Right cardiac atrium (tissue), 5 donors: ENCODE data around the gene AGBL1. TPM values are rescaled to one million over a fixed set of nuclear protein-coding genes. Genes with fewer than 3 reads are reported as not detected.
A peak's percentile ranks its signal among the peaks of the same experiment; 100 is the strongest.

Experiments
- ATAC-seq, 2 donors: fragments of 200-7000 bp; cut with Tn5 transposase; one replicate each; pipeline versions ENCODE4 v1.8.0 to v1.9.1; 2020; ENCODE audit warnings: moderate library complexity in 2 of 2, mild to moderate bottlenecking in 1 of 2
- DNase-seq, 3 donors: peaks; one replicate each; pipeline ENCODE4 v3.0.0-alpha.2; 2020
- H3K27ac ChIP-seq: one replicate; pipeline ENCODE4 v1.5.1; 2013; ENCODE audit warnings: mild to moderate bottlenecking, low read length, control low read depth, moderate library complexity
- H3K27me3 ChIP-seq: one replicate; pipeline ENCODE4 v1.6.1; 2013; ENCODE audit not compliant: control insufficient read depth, insufficient read depth
- H3K4me1 ChIP-seq: one replicate; pipeline ENCODE4 v1.6.1; 2013; ENCODE audit warnings: low read length; ENCODE audit not compliant: control insufficient read depth, insufficient read depth
- H3K4me3 ChIP-seq: one replicate; pipeline ENCODE4 v1.5.1; 2013; ENCODE audit warnings: low read length, control low read depth
- H3K9me3 ChIP-seq: one replicate; pipeline ENCODE4 v1.6.1; 2013; ENCODE audit warnings: low read length; ENCODE audit not compliant: control insufficient read depth
- WGBS: extraction: QIAGEN DNeasy Blood & Tissue Kit; methylation state at CpG from one replicate; pipeline ENCODE4 v1.1.7; 2013; 5-methylcytosine and 5-hydroxymethylcytosine counted together
- intact Hi-C, 4 donors: fragments of 100-400 bp; cut with DNase I; formaldehyde crosslinking; loops; one replicate each; pipeline versions ENCODE4 v1.11.0 to v1.14.0; 2022 to 2023
- polyA plus RNA-seq: library from polyadenylated mRNA; stranded (reverse); fragments of 200-250 nt; gene quantifications from one replicate; pipeline ENCODE4 v1.2.3, GENCODE V29; 2013
- total RNA-seq, 4 donors: library from RNA; stranded (reverse); fragmentation: NEBNext Ultra II Directional; extraction: Animal tissue kit (Norgen Biotek cat#: 25700); gene quantifications; one replicate each; pipeline ENCODE4 v1.2.1, GENCODE V29; 2021
- donor health status: healthy with polysubstance abuse.
- donor health status: DM: no; HTN: yes; CAD: no.
- donor health status: DM: no; HTN: no; CAD: no.
- donor health status: DM: no; HTN: yes; CAD: no; lungs with severe emphysema.
- donor health status: DM: yes; HTN: yes; CAD: no.

Gene AGBL1
- total and polyA plus RNA-seq, 5 donors = not detected

DNA sequence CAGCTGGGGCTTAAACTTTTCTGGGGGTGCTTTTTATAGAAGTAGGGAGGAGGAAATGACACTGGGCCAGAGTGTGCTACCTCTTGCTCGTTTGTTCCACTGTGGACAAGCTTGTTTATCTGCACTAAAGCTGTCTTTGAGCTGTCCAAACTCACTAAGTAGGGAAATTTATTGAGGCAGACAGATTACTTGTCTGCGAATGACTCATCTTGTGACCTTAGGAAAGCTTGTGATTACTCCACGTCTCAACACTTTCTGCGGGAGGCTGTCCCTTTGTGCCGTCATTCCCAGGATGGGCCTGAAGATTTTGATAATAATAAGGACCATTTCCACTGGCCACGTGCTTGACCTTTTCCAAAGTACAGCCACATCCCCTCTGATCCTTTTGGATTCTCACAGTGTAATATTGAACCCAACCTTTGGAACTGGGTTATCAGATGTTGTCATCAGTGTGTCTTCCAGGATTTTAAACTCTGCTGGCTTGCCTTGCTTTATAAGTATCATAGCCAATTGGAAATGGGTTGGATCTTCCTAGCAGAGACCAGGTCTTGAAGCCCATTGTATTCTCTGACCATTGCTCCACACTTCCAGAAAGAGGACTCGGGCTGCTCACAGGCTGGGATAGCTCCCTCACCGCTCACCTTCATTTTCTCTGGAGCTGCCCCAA is 84.7 kb downstream of the AGBL1 start:
- DNase-seq (peak in 1 of 3 donors; percentile 18), ATAC-seq (peak; percentile 35 to 81)
- intact Hi-C loops = no loop called here
- no peaks in the 10 kb centered on the region for H3K4me1 ChIP-seq
- WGBS = 29% methylated on average over 8 of the region's 8 CpGs
- H3K27ac ChIP-seq = no peak overlapping the region
- no peaks in the 10 kb centered on the region for H3K9me3 ChIP-seq
- no peaks in the 10 kb centered on the region for H3K27me3 ChIP-seq
- no peak overlapping the region for H3K4me3 ChIP-seq

DNA sequence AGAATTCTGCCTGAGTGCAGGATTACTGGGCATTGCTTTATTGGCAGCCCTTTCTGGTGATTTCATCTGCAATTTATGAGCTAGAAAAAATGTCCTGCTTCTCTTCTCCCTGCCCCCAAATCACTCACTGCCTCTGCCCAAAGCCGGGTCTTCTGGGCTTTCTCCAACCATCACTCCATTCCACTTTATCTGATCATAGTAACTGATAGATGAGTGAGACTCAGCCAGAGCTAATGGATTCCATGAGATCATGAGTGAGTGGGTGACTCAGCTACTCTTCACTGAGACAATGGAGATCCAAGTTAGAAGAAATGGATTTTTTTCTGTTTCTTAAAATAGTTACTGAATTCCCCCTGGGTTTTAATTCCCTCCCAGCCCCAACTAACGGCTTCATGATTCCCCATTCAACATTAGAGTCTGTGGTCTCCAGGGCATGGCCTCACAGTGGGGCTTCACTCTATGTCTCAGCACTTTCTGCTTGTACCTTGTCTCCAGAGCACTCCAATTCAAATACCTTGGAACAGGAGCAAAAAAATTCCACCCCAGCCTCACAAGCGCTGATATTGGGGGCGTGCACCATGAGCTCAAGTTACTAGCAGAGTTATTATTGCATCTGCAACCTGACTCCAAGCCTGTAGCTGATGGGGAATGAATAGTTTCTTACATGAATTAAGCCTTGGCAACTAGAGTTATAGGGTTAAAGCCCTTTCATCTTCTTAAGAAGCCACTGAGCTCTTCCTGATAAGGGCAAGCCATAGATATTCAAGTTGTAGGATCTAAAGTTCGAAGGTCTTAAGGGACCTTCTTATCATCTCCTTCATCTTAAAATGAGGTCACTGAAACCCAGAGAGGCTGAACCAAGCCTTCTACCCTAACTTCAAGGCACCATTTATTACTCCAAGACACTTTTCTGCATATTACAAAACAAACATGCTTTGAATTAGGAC is 85.9 kb downstream of the AGBL1 start:
- no peak for ATAC-seq
- 50% methylated on average over 5 of the region's 5 CpGs for WGBS
- H3K4me1 ChIP-seq = no peaks in the 10 kb centered on the region
- DNase-seq = no peak
- H3K27me3 ChIP-seq = no peaks in the 10 kb centered on the region
- intact Hi-C loops = no loop called here
- H3K4me3 ChIP-seq = no peak overlapping the region
- no peak overlapping the region for H3K27ac ChIP-seq
- H3K9me3 ChIP-seq = no peaks in the 10 kb centered on the region

DNA sequence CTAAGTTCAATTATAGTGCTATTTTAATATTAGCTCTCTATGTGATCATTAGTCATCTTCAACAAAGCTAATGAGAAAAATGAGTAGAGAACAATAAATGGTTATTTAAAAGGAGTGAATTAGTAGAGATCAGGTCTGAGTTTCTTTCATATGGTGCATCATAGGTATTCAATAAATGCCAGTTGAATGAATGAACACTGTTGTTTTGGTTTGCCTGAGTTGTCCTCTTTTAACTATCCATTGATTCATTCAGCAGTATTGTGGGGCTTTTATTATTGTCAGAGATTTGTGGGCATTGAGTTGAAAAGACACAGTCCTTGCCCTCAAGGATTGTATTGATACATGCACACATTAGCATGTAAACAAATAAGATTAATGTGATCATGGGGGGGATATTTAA is 88.2 kb downstream of the AGBL1 start:
- intact Hi-C loops = no loop called here
- Histone ChIP-seq H3K9me3 (no peaks in the 10 kb centered on the region), H3K27ac (no peak overlapping the region), H3K4me3 (no peak overlapping the region), H3K27me3 (no peaks in the 10 kb centered on the region), H3K4me1 (no peaks in the 10 kb centered on the region)
- ATAC-seq (no peak), DNase-seq (no peak)

DNA sequence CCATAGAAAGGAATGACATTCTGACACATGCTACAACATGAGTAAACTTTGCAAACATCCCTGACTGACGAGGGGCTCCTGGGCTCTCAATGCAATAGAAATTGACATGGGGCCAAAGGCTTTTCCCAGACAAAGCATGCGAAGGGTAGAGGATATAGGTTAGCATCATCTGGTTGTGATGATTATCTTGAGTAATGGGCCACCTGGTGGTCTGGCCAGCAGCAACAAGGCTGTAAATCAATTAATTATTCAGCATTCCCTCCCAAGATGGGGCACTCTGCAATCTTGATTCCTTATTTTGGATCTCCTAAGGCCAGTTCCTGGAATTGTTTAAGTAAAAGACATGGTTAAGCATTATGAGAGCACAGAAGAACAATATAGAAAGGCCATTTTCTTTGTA is 99.2 kb downstream of the AGBL1 start:
- intact Hi-C loops = loop anchor here in 1 of 4 donors (10.0 kb wide), 1 partner anchor 314 kb away; no protein-coding TSS in a partner anchor
- Histone ChIP-seq H3K9me3 (no peaks in the 10 kb centered on the region), H3K27me3 (no peaks in the 10 kb centered on the region), H3K27ac (no peak overlapping the region), H3K4me1 (no peaks in the 10 kb centered on the region), H3K4me3 (no peak overlapping the region)
- WGBS = 32% methylated on average over 2 of the region's 2 CpGs
- no peak for ATAC-seq
- DNase-seq = no peak

DNA sequence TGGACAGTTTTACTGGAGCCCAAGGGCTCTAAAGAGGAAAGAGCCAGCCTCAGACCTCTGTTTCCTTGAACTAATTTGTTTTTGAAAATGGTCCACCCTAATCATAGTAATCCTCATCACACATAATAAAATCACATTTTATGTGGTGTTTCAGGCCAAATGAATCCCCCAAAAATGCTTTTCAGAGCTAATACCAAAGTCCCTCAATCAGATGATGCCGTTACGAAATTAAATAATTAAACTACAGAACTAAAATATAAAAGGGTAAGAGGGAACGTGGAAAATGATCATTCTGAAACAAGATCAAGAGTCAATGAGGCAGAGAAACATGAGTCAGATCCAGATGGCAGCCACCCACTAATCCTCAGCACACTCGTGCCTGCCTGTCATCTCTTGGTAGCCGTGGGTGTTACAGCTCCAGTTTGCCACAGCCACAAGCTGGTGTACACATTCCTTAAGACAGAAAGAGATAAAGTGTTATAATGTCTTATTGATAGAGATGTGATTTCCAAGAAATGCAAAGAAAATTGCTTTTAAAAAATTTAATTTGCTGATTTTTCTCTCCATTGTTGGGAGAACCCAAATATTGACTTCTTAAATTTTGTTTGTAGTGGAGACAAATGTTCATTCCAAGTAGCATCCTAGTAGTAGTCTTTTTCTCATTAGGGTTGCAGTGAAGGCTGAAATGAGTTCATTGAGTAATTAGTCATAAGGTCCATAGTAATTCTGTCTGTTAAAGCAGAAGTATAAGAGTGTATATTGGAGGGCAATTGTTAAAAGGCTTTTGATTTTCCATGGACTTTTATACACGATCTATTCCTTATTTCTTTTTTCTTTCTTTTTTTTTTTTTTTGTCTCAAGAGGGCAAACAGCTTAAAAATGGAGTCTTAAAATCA is 104.2 kb downstream of the AGBL1 start:
- Histone ChIP-seq H3K27me3 (no peaks in the 10 kb centered on the region), H3K4me1 (no peaks in the 10 kb centered on the region), H3K4me3 (no peak overlapping the region), H3K9me3 (no peaks in the 10 kb centered on the region), H3K27ac (no peak overlapping the region)
- intact Hi-C loops = no loop called here
- 59% methylated on average over 6 of the region's 6 CpGs for WGBS
- no peak for ATAC-seq
- DNase-seq = no peak

DNA sequence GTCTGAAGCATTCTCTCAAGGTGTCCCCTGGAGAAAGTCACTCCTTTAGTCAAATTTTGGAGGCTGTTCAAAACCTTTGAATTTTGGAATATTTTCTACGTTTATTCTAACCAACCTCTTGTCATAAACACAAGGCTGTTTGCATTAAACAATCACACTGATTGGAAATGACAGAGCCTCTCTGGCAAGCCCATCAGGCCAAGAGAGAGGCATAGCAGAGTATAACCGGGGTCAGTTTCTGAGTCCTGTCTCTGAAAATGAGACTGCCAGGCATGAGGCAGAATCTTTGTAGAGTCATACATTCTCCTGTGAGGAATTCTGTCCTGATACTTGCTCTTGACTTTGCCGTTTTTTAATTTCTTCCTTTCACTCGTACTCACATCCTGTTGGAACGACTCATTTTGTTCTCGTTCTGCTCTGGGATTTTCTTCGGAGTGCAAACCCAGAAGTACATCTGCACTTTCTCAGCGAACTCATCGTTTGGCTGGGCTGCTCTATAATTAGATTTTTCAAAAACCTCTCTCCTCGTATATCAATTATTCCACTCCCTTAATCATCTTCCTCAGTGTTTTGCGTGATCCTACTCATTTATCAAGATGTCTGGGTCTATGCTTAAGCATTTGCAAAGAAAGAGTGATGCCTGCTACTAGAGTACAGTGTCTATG is 114.2 kb downstream of the AGBL1 start:
- no peak for ATAC-seq
- Histone ChIP-seq H3K4me1 (no peaks in the 10 kb centered on the region), H3K27me3 (no peaks in the 10 kb centered on the region), H3K4me3 (no peak overlapping the region), H3K27ac (no peak overlapping the region), H3K9me3 (no peaks in the 10 kb centered on the region)
- no peak for DNase-seq
- intact Hi-C loops = no loop called here
- 57% methylated on average over 11 of the region's 11 CpGs for WGBS

DNA sequence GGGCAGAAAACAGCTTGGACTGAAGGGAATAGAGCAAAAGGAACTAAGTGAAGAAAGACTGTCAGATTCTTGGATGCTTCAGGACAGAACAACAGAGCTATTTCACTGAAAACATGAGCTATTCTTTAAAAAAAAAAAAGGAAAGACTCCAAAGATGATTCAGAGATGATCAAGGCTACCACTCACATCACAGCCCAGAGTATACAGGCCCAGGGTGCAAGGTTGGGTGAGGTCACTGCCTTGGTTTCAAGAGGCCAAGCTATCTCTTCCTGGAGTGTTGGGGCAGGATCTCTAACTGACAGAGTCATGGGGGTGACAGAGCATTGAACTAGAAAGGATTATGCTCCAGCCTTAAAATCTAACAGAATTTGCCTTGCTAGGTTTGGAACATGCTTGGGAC is 118.1 kb downstream of the AGBL1 start:
- intact Hi-C loops = no loop called here
- H3K27me3 ChIP-seq = no peaks in the 10 kb centered on the region
- H3K27ac ChIP-seq = no peak overlapping the region
- no peak for DNase-seq
- no peak for ATAC-seq
- no peak overlapping the region for H3K4me3 ChIP-seq
- no peaks in the 10 kb centered on the region for H3K9me3 ChIP-seq
- no peaks in the 10 kb centered on the region for H3K4me1 ChIP-seq

DNA sequence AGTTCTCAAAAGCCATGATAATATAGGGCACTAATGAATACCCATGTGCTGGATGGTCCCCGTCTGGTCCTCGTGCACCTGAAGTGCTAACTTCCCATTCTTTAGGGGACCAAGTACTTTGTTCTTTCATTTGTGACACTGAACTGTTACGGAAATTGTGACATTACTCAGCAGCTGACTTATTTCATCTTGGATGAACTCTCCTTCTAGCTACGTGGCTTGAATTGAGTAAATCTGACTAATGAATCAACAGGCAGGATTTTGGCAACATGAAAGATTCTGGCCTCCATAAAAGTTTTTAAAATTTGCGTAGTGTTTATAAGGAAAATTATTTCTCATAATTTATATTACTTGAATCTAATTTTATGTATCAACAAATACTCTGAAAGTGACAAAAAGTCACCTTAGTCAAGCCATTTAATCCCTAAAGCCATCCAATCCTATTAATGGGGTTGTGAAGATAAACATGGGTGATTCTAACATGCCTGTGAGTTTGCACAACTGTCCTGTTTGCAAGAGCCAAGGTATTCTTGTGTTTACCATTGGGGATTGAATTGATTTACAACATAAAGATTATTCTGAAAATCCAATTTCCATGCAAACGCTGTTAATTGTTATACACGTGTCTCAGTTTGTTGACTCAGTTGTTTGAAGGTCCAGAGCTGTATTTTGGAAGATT is 119.9 kb downstream of the AGBL1 start:
- H3K27ac ChIP-seq = no peak overlapping the region
- H3K9me3 ChIP-seq = no peaks in the 10 kb centered on the region
- intact Hi-C loops = no loop called here
- ATAC-seq (no peak), DNase-seq (no peak)
- H3K4me3 ChIP-seq = no peak overlapping the region
- 62% methylated on average over 7 of the region's 7 CpGs for WGBS
- H3K27me3 ChIP-seq = no peaks in the 10 kb centered on the region
- H3K4me1 ChIP-seq = no peaks in the 10 kb centered on the region

DNA sequence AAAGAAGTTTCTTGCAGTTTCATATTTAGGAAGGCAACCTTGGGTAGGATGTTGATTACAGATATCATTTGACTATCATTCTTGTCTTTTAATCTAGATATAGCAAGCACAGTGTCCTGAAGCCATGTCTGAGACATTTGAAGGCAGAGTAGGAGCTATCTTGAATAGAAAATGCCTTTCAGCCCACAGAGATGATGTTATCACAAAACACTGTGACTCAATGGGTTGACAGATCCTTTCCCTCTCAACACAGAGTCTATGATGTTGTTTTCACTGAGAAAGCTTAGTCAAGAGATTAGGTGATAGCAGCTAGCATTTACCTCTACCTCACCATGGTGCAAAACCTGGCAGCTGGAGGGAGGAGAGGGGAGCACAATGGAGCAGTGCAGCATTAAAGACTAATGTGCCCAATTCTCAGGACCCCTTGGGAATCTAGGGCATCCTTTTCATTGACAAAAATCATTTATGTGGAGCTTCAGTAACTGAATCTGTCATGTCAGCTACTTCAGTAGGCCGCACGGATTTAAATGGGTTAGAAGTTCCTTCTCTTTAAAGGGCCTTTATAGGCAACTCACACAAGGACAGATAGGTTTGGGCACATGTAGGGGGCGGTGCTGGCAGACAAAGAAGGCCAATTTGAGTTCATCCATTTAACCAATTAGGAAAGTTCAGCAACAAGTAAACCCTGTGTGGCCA is 121.8 kb downstream of the AGBL1 start:
- H3K9me3 ChIP-seq = no peaks in the 10 kb centered on the region
- 78% methylated on average over 3 of the region's 3 CpGs for WGBS
- no peak for DNase-seq
- no peak for ATAC-seq
- intact Hi-C loops = no loop called here
- H3K27ac ChIP-seq = no peak overlapping the region
- H3K27me3 ChIP-seq = no peaks in the 10 kb centered on the region
- no peak overlapping the region for H3K4me3 ChIP-seq
- H3K4me1 ChIP-seq = no peaks in the 10 kb centered on the region

DNA sequence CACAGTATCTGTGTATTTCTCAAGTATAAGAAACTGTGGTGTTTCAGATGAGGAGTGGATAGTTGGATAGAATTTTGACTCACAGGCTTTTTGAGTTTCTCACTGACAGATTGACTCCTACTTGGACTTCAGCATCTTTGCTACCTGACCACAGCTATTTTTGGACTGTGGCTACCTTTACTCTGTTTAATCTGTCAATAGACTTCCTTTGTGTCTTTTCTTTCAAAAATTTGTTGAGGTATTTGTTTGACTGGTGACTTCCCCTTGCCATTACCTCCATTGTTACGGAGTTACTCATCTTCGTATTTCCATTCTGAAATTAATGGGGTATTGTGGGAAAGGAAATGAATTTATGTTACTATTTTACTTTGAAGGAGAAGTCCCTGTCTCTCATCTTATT is 123.8 kb downstream of the AGBL1 start:
- Histone ChIP-seq H3K27me3 (no peaks in the 10 kb centered on the region), H3K4me1 (no peaks in the 10 kb centered on the region), H3K4me3 (no peak overlapping the region), H3K27ac (no peak overlapping the region), H3K9me3 (no peaks in the 10 kb centered on the region)
- no peak for DNase-seq
- intact Hi-C loops = no loop called here
- ATAC-seq = no peak
- WGBS = 75% methylated on average over 2 of the region's 2 CpGs
